Body of pancreas (tissue), 4 donors: ENCODE data around the gene SYNRG. TPM values are rescaled to one million over a fixed set of nuclear protein-coding genes. Genes with fewer than 3 reads are reported as not detected.
A peak's percentile ranks its signal among the peaks of the same experiment; 100 is the strongest.

ENCODE experiments used
- ATAC-seq: fragments of 150-250 bp; one replicate; pipeline ENCODE4 v1.9.1; 2016
- DNase-seq, 4 donors: peaks; one replicate each; pipeline ENCODE4 v3.0.0-alpha.2; 2019
- H3K27ac ChIP-seq, 4 donors: fragments of 200-600 bp; sonication (generic); 1 replicate in 3 of 4; 2 replicates in 1 of 4; pipeline versions ENCODE4 v1.5.1 to v1.6.1; 2016 to 2019; ENCODE audit warnings: mild to moderate bottlenecking in 1 of 4, mixed read lengths in 1 of 4, moderate library complexity in 1 of 4
- H3K27me3 ChIP-seq, 2 donors: fragments of 200-600 bp; sonication (generic); one replicate each; pipeline ENCODE4 v1.6.0; 2016; ENCODE audit warnings: mild to moderate bottlenecking in 1 of 2
- H3K36me3 ChIP-seq, 2 donors: fragments of 200-600 bp; sonication (generic); replicated peaks in 1 of 2; 2 replicates each; pipeline ENCODE4 v1.5.1; 2016; ENCODE audit warnings: low read depth in 2 of 2; ENCODE audit not compliant: insufficient read depth in 1 of 2
- H3K4me1 ChIP-seq: fragments of 200-600 bp; sonication (generic); one replicate; pipeline ENCODE4 v1.6.0; 2016
- H3K4me3 ChIP-seq, 2 donors: fragments of 200-600 bp; sonication (generic); 1 replicate in 1 of 2; 2 replicates in 1 of 2; pipeline ENCODE4 v1.5.1; 2016 to 2019
- H3K9me3 ChIP-seq, 3 donors: fragments of 200-600 bp; sonication (generic); 1 replicate in 2 of 3; 2 replicates in 1 of 3; pipeline ENCODE4 v1.5.1; 2016
- POLR2A ChIP-seq, 3 donors: fragments of 450-650 bp; IDR thresholded peaks; one replicate each; pipeline ENCODE4 v1.6.1; 2016; ENCODE audit warnings: antibody characterized with exemption in 3 of 3, mild to moderate bottlenecking in 2 of 3
- WGBS, 2 donors: methylation state at CpG; one replicate each; pipeline ENCODE4 v1.1.5; 2017; 5-methylcytosine and 5-hydroxymethylcytosine counted together
- intact Hi-C: fragments of 100-400 bp; cut with DNase I; formaldehyde crosslinking; loops from one replicate; pipeline ENCODE4 v1.15.1; 2023
- total RNA-seq, 2 donors: library from RNA; depleted of rRNA; stranded (reverse); fragments of >200 nt; gene quantifications; one replicate each; pipeline ENCODE4 v1.1.0, GENCODE V29; 2016
- TF ChIP-seq, protein P1 (sequence below), 7 experiments: fragments of 450-650 bp in 4 of 7; fragments of 200-600 bp in 3 of 7; sonication (generic) in 3 of 7; IDR thresholded peaks; one replicate each; pipeline ENCODE4 v1.5.1; 2016 to 2019; ENCODE audit warnings: antibody characterized with exemption in 7 of 7

SYNRG gene
- total RNA-seq, 2 donors from 2014 or later, result 14.2 to 21.3 TPM

DNA sequence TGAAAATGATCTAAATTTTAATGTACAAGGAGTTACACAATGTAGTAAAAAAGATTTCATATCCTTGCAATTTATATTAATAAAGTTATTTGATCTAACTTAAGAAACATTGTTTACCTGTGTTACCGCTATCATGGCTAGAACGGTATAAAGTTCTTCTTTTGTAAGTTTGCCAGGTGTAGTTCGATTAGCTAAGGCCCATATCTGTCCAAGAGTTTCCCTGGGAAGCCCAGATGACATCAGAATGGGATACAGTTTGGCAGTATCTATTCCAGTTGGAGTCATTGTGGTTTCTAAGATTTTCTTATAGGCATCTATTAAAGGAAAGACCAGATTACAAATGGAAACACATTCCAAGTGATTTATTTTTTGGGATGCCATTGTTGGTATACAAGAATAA lies 37.5 kb downstream of the SYNRG start:
- Histone ChIP-seq H3K4me3 (no peak overlapping the region), H3K9me3 (no peaks in the 10 kb centered on the region), H3K4me1 (no peaks in the 10 kb centered on the region), H3K27ac (no peak overlapping the region), H3K27me3 (no peaks in the 10 kb centered on the region), H3K36me3 (peaks cover 5 to 15% of the 10 kb centered on the region in 2 donors)
- WGBS, 2 donors, result 62 to 64% methylated on average over 3 of the region's 3 CpGs
- no peak for DNase-seq
- ATAC-seq, result no peak
- no peak for TF ChIP-seq POLR2A (IDR thresholded peaks at IDR 0.05)
- TF ChIP-seq, protein P1, sequence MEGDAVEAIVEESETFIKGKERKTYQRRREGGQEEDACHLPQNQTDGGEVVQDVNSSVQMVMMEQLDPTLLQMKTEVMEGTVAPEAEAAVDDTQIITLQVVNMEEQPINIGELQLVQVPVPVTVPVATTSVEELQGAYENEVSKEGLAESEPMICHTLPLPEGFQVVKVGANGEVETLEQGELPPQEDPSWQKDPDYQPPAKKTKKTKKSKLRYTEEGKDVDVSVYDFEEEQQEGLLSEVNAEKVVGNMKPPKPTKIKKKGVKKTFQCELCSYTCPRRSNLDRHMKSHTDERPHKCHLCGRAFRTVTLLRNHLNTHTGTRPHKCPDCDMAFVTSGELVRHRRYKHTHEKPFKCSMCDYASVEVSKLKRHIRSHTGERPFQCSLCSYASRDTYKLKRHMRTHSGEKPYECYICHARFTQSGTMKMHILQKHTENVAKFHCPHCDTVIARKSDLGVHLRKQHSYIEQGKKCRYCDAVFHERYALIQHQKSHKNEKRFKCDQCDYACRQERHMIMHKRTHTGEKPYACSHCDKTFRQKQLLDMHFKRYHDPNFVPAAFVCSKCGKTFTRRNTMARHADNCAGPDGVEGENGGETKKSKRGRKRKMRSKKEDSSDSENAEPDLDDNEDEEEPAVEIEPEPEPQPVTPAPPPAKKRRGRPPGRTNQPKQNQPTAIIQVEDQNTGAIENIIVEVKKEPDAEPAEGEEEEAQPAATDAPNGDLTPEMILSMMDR (IDR thresholded peaks at IDR 0.05), result no peak
- intact Hi-C loops, result no loop called here

DNA sequence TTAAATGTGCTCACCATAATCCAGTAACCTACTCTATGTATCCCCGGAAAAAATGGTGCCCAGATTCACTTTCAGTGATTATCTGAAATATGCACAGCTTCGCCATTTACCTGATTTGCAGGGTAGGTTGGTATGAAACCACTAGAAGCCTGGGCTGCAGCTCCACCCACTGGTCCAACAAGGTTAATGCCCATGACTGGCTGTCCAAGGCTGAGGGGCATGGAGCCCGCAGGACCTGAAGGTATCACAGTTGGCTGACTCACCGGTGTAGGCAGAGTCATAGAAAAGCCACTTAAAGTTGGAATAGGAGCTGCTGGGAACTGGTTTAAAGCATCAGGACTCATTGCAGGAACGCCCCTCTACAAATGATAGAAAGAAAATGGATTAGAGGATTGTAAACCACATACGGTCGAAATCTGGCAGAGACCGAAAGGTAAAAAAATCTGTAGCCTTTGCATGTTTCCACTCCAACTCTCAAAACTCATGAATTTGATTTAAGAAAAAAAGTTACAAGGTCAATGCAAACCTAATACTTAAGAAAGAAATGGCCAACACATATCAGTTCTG lies 38.6 kb downstream of the SYNRG start:
- Histone ChIP-seq H3K4me1 (no peaks in the 10 kb centered on the region), H3K27ac (no peak overlapping the region), H3K9me3 (no peaks in the 10 kb centered on the region), H3K36me3 (peaks cover 5 to 15% of the 10 kb centered on the region in 2 donors), H3K4me3 (no peak overlapping the region), H3K27me3 (no peaks in the 10 kb centered on the region)
- intact Hi-C loops, result no loop called here
- WGBS, 2 donors, result 79 to 83% methylated on average over 8 of the region's 8 CpGs
- DNase-seq (peak; percentile 48 to 63 (median 51)), ATAC-seq (peak; percentile 40)
- TF ChIP-seq, protein P1 (IDR thresholded peaks at IDR 0.05), result peak in 5 of 7 experiments; percentile 31 to 49 (median 42)
- no peak for TF ChIP-seq POLR2A (IDR thresholded peaks at IDR 0.05)

DNA sequence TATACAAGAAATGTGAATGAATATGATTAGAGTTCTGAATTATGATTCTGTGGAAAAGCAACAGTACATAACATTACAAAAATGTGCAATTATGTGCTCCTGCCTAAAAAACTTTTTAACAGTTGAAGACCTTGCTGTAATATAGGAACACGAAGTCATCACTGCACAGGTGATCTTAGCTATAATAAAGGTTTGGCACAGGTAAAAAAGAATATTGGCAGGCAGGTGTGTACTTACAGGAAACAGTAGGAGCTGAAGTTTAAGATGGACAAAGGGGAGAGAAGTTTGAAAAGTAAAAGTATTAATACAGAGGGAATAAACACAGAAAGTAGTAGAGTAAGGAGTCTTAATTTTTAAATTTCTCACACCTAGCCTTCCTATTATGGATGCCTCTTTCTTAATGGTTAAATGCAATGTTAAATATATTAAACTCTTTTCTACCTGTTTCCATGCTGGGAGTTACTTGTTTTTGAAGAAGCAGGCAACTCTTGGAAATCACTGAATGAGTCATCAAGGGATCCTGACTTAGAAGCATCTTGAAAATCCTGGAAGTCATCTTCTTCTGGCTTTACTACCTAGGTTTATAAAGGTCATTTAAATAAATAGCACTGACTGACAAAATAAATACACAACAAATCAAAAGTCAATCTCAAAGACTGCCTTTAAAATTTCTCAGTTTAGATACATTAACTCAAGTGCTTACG lies 40.7 kb downstream of the SYNRG start:
- intact Hi-C loops, result no loop called here
- Histone ChIP-seq H3K27ac (no peak overlapping the region), H3K36me3 (peaks cover 5 to 15% of the 10 kb centered on the region in 2 donors), H3K9me3 (no peaks in the 10 kb centered on the region), H3K27me3 (no peaks in the 10 kb centered on the region), H3K4me3 (no peak overlapping the region), H3K4me1 (no peaks in the 10 kb centered on the region)
- DNase-seq (no peak), ATAC-seq (no peak)
- 98 to 100% methylated on average over 2 of the region's 2 CpGs for WGBS, 2 donors
- TF ChIP-seq, protein P1 (IDR thresholded peaks at IDR 0.05), result no peak
- TF ChIP-seq POLR2A (IDR thresholded peaks at IDR 0.05), result no peak

DNA sequence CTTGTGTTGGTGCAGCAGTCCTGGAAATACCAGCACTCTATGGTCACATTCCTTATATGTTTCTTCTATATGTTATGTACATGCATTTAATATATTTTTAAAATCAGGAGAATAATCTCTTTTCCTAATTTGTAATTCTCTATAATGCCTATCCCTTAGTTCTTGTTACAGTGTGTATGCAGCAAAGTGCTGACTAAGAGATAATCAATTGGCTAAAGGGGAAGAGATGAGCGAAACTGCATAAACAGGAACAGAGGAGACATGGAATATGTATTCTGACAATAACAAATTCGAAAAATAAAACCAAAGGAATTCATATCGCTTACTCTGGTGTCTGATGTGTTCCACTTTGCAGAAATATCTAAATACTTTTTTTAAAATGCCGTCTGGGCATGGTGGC lies 41.7 kb downstream of the SYNRG start:
- H3K27ac ChIP-seq, result no peak overlapping the region
- peaks cover 5 to 15% of the 10 kb centered on the region in 2 donors for H3K36me3 ChIP-seq
- TF ChIP-seq POLR2A (IDR thresholded peaks at IDR 0.05), result no peak
- TF ChIP-seq, protein P1 (IDR thresholded peaks at IDR 0.05), result no peak
- H3K27me3 ChIP-seq, result no peaks in the 10 kb centered on the region
- H3K9me3 ChIP-seq, result no peaks in the 10 kb centered on the region
- no peak overlapping the region for H3K4me3 ChIP-seq
- intact Hi-C loops, result no loop called here
- DNase-seq (no peak), ATAC-seq (no peak)
- 82 to 90% methylated on average over 4 of the region's 4 CpGs for WGBS, 2 donors
- H3K4me1 ChIP-seq, result no peaks in the 10 kb centered on the region
